HG03342 (cell line): Measurements from ENCODE around the gene FBL.

Source experiments
- ATAC-seq: cut with Tn5 transposase; IDR thresholded peaks from one replicate; pipeline ENCODE4 v1.9.1; 2021; ENCODE audit warnings: mild to moderate bottlenecking, moderate library complexity; ENCODE audit not compliant: unreplicated experiment

FBL gene

GRCh38 chr19:39843919-39844793, 2.0 kb downstream of the FBL start:
- ATAC-seq = no peak

GRCh38 chr19:39842693-39843435, 3.3 kb downstream of the FBL start:
- ATAC-seq = no peak

- ATAC-seq = no peak
Observed at GRCh38 chr19:39841041-39841440, 5.1 kb downstream of the FBL start.

GRCh38 chr19:39840492-39840891, 5.7 kb downstream of the FBL start:
- no peak for ATAC-seq

- ATAC-seq = no peak
Observed at GRCh38 chr19:39839678-39840327, 6.4 kb downstream of the FBL start.

- no peak for ATAC-seq
Observed at GRCh38 chr19:39838569-39838968, 7.6 kb downstream of the FBL start.

- ATAC-seq = no peak
Observed at GRCh38 chr19:39837978-39838377, 8.2 kb downstream of the FBL start.

- no peak for ATAC-seq
Observed at GRCh38 chr19:39834287-39834841, 11.8 kb downstream of the FBL start.

- peak; percentile 85 for ATAC-seq
Observed at GRCh38 chr19:39833464-39834286, 12.5 kb downstream of the FBL start, which contains the start of gene DYRK1B. Gene DYRK1B (minus strand): TSS chr19:39834162. CDS start chr19:39831867, 2,295 bp downstream.

GRCh38 chr19:39833160-39833463, 13.1 kb downstream of the FBL start:
- ATAC-seq = no peak

- no peak for ATAC-seq
Observed at GRCh38 chr19:39832341-39833083, 13.7 kb downstream of the FBL start.

- no peak for ATAC-seq
Observed at GRCh38 chr19:39831679-39832078, 14.5 kb downstream of the FBL start.

- no peak for ATAC-seq
Observed at GRCh38 chr19:39830847-39831246, 15.3 kb downstream of the FBL start.

GRCh38 chr19:39830406-39830805, 15.8 kb downstream of the FBL start:
- no peak for ATAC-seq

GRCh38 chr19:39829702-39830275, 16.4 kb downstream of the FBL start:
- ATAC-seq = no peak

GRCh38 chr19:39828654-39829032, 17.5 kb downstream of the FBL start:
- no peak for ATAC-seq

GRCh38 chr19:39828015-39828653, 18.0 kb downstream of the FBL start:
- no peak for ATAC-seq

- ATAC-seq = no peak
Observed at GRCh38 chr19:39827216-39827615, 19.0 kb downstream of the FBL start.

GRCh38 chr19:39826311-39826945, 19.8 kb downstream of the FBL start:
- ATAC-seq = no peak
